Superior temporal gyrus (tissue), 1 donor: Measurements from ENCODE around the gene ATRIP.
"Not testable (repeated sequence)": the region's sequence is repeated elsewhere in the genome, so short reads cannot be mapped to it uniquely, and the experiment has no call there.

Source experiments
- DNase-seq: peaks from one replicate; pipeline ENCODE4 v3.0.0-alpha.2; 2016; ENCODE audit errors: extremely low spot score

Gene ATRIP

GRCh38 chr3:48446425-48447193 is at the start of gene ATRIP:
ATRIP (plus strand) TSS chr3:48446737; CDS start chr3:48446846, 109 bp downstream.
- DNase-seq = peak; percentile 88

GRCh38 chr3:48397767-48398681 is 48.5 kb upstream of the ATRIP start:
- DNase-seq = no peak

- DNase-seq = no peak
Measured at GRCh38 chr3:48398701-48399386, 47.7 kb upstream of the ATRIP start.

GRCh38 chr3:48399387-48400172 is 47.0 kb upstream of the ATRIP start:
- DNase-seq = no peak

GRCh38 chr3:48400824-48401433 is 45.6 kb upstream of the ATRIP start:
- DNase-seq = peak; percentile 87

- not testable (repeated sequence) for DNase-seq
Measured at GRCh38 chr3:48401434-48401901, 45.1 kb upstream of the ATRIP start.

- peak; percentile 33 for DNase-seq
Measured at GRCh38 chr3:48402281-48402732, 44.2 kb upstream of the ATRIP start.

GRCh38 chr3:48402907-48403306 is 43.6 kb upstream of the ATRIP start:
- DNase-seq = no peak

- no peak for DNase-seq
Measured at GRCh38 chr3:48403533-48404439, 42.8 kb upstream of the ATRIP start.

- no peak for DNase-seq
Measured at GRCh38 chr3:48404440-48405342, 41.8 kb upstream of the ATRIP start.

- no peak for DNase-seq
Measured at GRCh38 chr3:48405343-48405881, 41.1 kb upstream of the ATRIP start.

- no peak for DNase-seq
Measured at GRCh38 chr3:48405971-48406370, 40.6 kb upstream of the ATRIP start.

- DNase-seq = no peak
Measured at GRCh38 chr3:48406443-48407431, 39.8 kb upstream of the ATRIP start.

- no peak for DNase-seq
Measured at GRCh38 chr3:48407542-48408099, 38.9 kb upstream of the ATRIP start.

- DNase-seq = no peak
Measured at GRCh38 chr3:48408823-48409281, 37.7 kb upstream of the ATRIP start.
